Occipital lobe (tissue), 2 donors: ENCODE data around the gene AP1M1. TPM values are rescaled to one million over a fixed set of nuclear protein-coding genes. Genes with fewer than 3 reads are reported as not detected.
"Not testable (repeated sequence)": the region's sequence is repeated elsewhere in the genome, so short reads cannot be mapped to it uniquely, and the experiment has no call there.

Experiments used
- DNase-seq: peaks from one replicate; lab custom pipeline; 2025; lab: John Stamatoyannopoulos, UW
- total RNA-seq: library from RNA; depleted of rRNA; stranded (reverse); fragments of >200 nt; gene quantifications from one replicate; pipeline ENCODE4 v1.2.3, GENCODE V29; 2014

The AP1M1 gene
- total RNA-seq: 42.9 TPM

DNA sequence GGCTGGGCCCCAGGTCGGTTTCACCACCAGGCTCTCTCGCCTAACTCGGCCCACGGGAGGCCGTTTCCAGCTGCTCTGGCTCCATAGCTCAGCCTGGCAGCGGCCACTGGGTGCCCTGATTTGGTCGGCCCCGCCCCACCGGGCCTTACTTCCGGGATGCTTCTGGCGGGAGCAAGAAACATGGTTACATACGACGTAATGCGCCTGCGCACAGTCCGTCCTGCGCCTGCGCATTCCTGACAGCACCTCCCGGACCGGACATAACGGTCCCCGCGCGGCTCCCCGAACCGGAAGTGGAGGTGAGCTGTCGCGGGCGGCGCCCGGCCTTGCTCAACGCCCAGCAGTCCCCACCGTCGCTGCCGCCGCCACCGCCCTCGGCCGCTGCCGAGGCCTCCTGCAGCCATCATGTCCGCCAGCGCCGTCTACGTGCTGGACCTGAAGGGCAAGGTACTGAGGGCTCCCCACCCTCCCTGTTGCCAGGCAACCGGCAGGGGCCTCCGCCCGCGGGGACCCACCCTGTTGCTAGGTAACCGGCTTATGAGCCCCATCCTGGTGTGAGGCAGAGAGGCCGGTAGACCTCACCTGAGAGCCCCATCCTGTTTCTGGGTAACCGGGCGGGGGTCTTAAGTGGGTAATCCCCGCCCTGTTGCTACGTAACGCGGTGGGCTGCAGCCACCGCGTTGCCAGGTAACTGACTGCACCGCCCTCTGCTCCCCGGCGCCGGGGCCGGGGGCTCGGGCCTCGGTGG lies at the start of gene AP1M1:
AP1M1 (plus strand) TSS at position 290 of the 748 bp plus-strand sequence; CDS start at position 406, 116 bp downstream.
- DNase-seq: peak; percentile 93

DNA sequence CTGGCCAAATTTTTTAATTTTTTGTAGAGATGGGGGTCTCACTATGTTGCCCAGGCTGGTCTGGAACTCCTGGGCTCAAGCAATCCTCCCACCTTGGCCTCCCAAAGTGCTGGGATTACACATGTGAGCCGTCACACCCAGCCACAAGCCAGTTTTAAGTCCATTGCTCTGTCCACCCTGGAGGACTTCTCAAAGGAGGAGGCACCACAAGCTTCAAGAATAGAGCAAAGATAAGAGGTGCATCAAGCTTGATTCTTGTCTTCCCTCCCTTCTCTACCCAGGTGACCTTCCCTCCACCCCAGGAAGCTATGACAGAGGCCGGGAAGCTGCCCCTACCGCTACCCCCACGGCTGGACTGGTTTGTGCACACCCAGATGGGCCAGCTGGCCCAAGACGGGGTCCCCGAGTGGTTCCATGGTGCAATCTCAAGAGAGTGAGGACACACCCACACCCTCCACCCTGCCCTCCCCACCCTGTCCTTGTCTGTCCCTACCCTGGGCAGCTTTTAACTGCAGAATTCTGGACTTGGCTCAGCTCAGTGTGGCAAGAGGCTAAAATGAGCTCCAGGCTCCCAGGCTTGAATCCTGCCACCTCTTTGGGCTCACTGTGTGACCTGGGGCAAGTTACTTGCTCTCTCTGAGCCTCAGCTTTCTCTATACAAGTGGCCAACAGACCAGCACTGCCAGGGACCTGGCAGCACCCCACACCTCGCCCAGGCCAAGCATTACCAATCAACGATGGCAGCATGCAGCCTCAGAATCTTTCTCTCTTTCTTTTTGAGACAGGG lies 49.1 kb upstream of the AP1M1 start:
- no peak for DNase-seq

DNA sequence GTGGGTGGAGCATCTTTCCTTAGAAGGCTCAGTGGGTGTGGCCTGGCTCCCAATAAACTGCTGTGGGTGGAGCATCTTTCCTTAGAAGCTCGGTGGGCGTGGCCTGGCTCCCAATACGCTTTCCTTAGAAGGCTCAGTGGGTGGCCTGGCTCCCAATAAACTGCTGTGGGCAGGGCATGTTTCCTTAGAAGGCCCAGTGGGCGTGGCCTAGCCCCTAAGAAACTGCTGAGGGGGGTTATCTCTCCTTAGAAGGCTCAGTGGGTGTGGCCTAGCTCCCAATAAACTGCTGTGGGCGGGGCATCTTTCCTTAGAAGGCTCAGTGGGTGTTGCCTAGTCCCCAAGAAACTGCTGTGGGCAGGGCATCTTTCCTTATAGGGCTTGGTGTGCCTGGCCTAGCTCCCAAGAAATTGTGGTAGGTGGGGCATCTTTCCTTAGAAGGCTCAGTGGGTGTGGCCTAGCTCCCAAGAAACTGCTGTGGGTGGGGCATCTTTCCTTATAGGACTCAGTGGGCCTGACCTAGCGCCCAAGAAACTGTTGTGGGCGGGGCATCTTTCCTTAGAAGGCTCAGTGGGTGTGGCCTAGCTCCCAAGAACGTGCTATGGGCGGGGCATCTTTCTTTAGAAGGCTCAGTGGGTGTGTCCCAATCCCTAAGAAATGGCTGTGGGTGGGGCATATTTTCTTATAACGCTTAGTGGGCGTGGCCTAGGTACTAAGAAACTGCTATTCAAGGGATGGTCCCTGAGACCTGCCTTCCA lies 44.0 kb upstream of the AP1M1 start:
- no peak for DNase-seq

DNA sequence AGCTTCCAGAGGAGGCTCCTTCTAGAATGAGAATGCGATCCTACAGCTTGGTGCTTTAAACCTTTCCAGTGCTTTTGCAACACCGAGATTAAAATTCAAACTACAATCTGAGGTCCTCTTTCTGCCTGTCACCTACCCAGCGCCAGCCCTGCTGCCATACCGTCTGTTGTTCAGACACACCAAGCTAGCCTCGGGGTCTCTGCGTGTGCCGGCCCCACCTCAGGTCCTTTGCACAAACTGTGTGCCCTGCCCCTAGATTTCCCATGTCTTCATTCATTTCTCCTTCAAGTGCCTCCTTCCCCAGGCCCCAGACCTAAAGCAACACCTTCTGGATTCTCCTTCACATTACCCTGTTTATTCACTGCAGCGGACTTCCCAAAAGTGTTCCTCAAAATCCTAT lies 43.2 kb upstream of the AP1M1 start:
- DNase-seq: no peak

DNA sequence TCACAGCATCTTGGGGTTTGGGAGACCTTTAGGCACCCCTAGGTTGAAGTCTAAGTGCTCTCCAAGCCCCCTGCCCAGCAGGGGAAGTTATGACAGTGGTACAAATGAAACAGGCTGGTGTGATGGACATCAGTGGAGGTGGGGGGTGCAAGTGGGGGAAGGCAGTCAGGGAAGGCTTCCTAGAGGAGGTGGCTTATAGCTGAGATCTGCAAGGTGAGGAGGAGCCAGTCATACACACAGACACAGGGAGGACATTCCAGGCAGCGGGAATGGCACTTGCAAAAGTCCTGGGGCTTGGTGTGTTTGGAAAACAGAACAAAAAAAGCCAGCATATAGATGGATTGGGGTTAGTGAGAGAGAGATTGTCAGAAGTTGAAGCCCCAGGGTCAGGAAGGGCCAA lies 42.6 kb upstream of the AP1M1 start:
- DNase-seq: no peak

DNA sequence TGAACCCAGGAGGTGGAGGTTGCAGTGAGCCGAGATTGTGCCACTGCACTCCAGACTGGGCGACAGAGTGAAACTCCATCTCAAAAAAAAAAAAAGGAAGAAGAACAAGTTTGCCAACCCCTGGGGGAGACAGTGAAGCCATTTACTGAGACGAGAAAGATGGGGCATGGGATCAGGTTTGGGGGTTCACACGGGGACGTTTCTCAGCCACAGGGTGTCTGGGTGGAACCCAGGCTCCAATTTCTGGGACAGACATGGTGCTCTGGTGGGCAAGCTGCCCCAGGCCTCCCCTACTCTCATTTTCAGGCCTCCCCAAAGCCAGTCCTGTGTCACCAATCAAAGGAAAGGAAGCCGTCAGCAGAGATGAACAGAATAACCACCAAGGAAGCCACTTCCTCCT lies 40.8 kb upstream of the AP1M1 start:
- DNase-seq: no peak

DNA sequence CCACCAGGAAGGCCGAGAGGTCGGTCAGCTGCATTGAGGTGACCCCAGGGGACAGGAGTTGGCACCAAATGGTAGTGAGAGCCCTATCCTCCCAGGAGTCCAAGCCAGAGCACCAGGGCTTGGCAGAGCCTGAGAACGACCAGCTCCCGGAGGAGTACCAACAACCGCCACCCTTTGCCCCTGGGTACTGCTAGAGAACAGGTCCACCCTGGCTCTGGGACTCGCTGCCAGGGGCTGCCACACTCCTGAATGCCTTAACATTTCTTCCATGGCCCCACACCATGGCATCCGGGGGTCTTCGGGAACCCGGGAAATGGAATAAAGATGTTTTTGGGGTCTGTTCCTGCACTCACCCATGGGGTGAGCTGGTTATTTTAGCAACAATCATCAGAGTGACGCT lies 40.1 kb upstream of the AP1M1 start:
- DNase-seq: no peak

DNA sequence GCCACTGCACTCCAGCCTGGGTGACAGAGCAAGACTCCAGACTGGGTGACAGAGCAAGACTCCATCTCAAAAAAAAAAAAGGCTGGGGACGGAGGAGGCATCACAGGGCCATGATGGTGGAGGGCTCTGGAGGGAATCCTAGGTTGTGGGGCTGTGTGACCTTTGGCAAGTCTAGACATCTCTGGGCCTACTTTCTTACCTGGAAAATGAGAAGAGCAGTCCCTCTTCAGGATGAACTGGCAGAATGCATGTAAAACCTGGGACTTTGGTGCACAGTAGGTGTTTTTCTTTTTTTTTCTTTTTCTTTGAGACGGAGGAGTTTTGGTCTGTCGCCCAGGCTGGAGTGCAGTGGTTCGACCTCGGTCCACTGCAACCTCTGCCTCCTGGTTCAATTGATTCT lies 38.1 kb upstream of the AP1M1 start:
- no peak for DNase-seq

DNA sequence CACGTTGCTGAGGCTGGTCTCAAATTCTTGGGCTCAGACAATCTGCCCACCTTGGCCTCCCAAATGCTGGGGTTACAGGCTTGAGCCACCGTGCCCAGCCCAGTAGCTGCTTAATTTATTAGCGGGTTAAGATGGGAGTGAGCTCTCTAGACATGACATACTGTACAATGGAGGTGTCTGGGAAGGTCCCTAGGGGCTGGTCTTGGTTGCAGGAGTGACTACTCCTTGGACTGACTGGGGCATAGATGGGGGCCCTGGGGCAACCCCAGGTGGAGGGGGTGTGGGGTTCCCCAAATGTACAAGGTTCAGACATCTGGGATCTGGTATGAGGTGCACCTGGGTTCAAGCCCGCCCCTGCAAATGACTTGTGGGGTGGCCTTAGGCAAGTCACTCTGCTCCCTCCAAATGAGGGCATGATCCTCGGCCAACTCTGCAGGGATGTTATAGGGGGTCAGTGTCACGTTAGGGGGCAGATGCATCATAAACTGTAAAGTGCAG lies 37.2 kb upstream of the AP1M1 start:
- no peak for DNase-seq

DNA sequence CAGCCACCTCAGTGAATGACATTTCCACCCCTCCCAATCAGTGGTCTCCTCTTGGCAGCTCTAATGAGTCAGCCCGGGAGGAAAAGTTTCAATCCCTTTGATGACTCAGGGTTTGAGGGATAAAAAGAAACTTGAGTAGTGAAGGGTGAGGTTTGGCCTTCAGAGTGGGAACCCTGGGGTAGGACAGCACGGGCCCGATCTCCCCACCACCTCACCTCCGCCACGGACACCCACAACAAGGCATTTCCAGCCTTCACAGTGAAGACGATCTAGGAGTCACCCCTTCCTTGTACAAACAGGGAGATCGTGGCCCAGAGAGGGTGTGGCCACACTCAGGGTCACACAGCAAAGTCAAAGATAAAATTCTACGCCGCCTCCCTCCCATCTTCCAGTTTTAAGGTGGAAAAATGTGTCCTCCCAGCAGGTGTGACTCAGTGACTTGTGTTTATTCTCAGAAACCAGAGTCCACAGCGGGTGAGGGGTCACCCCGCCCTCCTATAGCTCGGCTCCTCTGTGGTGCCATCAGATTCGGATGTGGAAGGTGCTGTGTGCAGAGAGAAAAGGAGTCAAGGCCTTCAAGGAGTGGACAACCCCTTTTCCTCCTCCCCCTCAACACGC lies 36.7 kb upstream of the AP1M1 start:
- DNase-seq: no peak

DNA sequence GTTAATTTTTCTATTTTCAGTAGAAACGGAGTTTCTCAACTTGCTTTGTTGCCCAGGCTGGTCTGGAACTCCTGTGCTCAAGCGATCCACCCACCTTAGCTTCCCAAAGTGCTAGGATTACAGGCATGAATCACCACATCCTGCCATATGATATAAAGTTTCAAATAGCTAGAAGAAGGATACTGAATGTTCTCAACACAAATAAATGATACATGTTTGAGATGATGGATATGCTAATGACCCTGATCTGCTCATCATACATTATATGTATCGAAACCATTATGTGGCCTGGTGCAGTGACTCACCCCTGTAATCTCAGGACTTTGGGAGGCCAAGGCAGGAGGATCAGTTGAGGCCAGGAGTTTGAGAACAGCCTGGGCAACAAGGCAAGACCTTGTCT lies 35.9 kb upstream of the AP1M1 start:
- DNase-seq: no peak

DNA sequence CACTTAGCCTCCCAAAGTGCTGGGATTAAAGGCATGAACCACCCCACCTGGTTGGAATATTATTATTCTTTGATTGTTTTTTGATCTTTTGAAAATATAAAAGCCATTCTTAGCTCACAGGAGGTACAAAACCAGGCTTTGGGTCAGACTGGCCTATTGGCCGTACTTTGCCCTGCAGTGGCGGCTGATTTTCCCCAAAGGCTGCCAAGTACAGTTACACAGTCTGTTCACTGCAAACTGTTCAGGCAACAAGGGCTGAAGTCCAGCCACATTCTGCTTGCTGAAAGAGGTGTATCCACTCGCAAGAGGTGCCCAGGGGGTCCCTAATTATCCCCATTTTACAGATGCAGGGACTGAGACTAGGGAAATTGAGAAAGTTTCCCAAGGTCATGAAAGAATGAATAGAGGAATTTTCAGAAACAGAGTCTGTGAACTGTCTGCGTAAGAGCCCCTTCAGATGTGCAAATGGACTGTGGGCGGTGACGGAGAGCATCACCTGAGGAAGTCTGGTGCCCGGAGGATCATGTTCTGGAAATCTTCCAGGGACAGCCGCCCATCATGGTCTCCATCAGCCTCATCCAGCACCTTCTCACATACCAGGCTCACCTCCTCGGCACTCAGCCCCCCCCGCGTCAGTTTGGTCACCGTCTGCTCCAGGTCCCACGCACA lies 33.4 kb upstream of the AP1M1 start:
- DNase-seq: no peak

DNA sequence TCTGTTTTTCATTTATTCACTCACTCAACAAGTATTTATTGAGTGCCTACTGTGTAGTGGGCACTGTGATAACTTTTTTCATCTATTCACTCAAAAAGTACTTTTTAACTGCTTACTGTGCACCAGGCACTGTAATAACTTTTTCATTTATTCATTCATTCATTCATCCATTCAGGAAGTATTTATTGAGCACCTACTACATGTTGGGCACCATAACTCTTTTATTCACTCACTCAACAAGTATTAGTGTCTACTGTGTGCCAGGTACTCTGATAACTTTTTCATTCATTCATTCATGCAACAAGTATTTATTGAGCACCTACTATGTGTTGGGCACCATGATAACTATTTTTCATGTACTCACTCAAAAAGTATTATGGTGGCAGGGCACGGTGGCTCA lies 31.3 kb upstream of the AP1M1 start:
- no peak for DNase-seq

DNA sequence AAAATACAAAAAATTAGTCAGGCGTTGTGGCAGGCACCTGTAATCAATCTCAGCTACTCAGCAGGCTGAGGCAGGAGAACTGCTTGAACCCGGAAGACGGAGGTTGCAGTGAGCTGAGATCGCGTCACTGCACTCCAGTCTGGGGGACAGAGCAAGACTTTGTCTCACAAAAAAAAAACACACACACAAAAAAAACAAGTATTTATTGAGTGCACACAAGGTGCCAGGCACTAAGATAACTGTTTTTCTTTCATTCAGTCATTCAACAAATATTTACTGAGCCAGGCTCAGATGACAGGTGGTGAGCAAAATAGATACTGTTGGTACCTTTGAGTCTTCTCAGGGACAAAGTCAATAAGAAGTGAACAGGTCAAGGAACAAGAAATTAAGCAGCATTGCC lies 30.7 kb upstream of the AP1M1 start:
- no peak for DNase-seq

DNA sequence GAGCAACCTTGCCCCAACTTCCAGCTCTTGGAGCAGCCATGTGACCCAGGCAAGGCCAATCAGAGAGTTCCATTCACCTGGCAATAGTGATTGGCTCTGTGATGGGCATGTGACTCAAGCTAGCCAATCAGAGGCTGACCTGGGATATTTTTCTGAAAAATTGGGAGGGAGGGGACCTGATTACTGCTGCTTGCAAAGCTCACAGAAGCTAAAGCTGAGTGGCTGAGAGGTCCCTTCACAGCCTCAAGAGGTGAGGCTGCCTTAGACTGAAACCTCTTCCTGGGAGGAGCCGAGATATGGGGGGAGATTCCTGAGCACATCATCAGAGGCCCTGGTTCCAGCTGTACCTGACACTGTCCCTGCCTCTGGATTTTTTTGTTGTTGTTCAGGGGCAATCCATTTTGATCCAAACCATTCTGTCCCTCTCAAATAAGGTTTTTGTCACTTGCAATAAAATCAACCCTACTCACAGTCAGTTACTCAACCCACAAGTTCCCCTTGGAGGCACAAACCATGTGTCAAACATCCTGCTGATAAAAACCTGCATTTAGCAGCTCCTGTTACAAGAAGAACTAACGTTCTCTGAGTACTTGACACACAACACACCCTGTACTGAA lies 29.1 kb upstream of the AP1M1 start:
- no peak for DNase-seq

DNA sequence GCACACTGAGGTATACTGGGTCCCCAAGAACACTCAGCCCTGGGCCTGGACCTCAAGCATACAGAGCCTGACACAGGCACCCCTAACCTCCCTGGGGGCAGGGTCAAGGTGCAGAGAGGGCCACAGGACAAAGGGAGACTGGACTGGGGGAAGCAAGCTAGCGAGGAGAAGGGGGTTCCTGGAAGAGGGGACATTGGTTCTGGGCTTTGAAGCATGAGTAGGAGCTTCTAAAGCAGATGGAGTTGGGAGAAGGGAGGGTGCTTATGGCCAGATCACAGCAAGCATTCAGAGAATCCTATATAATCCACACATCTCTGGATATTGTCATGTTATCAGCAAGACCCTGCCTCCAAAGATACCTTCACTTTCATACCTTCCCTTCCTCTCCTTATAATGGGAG lies 27.6 kb upstream of the AP1M1 start:
- no peak for DNase-seq

DNA sequence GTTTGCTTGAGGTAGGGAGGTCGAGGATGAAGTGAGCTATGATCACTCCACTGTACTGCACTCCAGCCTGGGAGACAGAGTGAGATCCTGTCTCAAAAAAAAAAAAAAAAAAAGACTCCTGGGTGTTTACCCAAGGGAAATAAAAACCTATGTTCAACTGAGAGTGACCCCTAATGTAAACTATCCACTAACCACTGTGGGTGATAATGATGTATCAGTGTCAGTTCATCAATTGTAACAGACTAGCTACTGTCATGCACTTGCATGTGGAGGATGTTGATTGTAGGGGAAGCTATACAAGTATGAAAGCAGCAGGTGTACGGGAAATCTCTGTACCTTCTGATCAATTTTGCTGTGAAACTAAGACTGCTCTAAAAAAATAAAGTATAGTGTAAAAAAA lies 21.8 kb upstream of the AP1M1 start:
- DNase-seq: no peak

DNA sequence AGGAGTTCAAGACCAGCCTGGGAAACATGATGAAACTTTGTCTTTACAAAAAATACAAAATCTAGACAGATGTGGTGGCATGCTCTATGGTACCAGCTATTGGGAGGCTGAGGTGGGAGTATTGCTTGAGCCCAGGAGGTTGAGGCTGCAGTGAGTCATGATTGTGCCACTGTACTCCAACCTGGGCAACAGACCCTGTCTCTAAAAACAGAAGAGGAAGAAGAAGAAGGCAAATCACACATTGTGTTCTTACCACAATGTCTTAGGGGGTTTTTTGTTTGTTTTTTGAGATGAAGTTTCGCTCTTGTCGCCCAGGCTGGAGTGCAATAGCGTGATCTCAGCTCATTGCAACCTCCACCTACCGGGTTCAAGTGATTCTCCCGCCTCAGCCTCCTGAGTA lies 18.8 kb upstream of the AP1M1 start:
- not testable (repeated sequence) for DNase-seq

DNA sequence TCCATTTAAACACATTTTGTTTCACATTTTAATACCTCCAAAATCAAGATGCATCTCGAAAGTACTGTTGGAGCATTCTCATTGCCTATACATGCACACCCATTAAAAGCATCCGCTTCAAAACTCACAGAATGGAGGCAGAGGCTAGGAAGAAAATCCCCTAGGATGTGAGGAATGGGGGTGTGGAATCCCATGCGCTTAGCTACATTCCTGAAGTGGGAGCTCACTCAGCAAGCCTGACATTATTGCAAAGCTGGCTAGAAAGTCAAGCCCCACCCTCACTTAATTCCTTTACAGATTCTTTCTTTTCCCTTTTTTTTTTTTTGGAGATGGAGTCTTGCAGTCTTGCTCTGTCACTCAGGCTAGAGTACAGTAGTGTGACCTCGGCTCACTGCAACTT lies 17.1 kb upstream of the AP1M1 start:
- no peak for DNase-seq

DNA sequence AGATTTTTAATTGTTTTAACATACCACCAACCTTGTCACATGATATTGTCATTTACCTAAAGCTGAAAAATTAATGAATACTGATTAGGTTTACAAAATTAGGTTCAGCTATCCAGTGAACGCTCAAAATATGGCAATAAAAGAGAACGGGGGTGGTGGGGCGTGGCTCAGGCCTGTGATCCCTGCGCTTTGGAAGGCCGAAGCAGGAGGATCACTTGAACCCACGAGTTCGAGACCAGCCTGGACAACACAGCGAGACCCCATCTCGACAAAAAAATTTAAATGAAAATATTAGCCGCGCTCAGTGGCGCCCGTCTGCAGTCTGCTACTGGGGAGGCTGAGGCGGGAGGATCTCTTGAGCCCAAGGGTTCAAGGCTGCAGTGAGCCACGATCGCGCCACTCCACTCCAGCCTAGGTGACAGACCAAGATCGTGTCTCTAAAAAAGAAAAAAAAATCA lies 13.0 kb upstream of the AP1M1 start:
- DNase-seq: no peak
